Stimulated activated effector memory CD8-positive, alpha-beta T cell treated with anti-CD3 and anti-CD28 coated beads, Interleukin-12 subunit alpha, Interleukin-12 subunit beta, amount 100 ng/mL, for 72 hours (primary cell): Measurements from ENCODE around the gene TLE1.
"Not testable (repeated sequence)": the region's sequence is repeated elsewhere in the genome, so short reads cannot be mapped to it uniquely, and the experiment has no call there.

Source experiments
- ATAC-seq: fragments of 150-1000 bp; cut with Tn5 transposase; 2 replicates; pipeline ENCODE4 v1.10.0; 2021
- DNase-seq, 2 donors: peaks; one replicate each; pipeline ENCODE4 v3.0.0; 2021 to 2022; ENCODE audit warnings: low spot score in 2 of 2
- H3K27ac Mint-ChIP-seq: one replicate; pipeline ENCODE4 v1.8.0; 2022; ENCODE audit warnings: mild to moderate bottlenecking, mixed read lengths
- H3K36me3 Mint-ChIP-seq: one replicate; pipeline ENCODE4 v1.8.0; 2022; ENCODE audit warnings: mild to moderate bottlenecking, mixed read lengths
- H3K4me1 Mint-ChIP-seq: one replicate; pipeline ENCODE4 v1.8.0; 2022; ENCODE audit warnings: mixed read lengths
- H3K4me3 Mint-ChIP-seq: one replicate; pipeline ENCODE4 v1.8.0; 2022; ENCODE audit warnings: mild to moderate bottlenecking, mixed read lengths
- H3K9me3 Mint-ChIP-seq: one replicate; pipeline ENCODE4 v1.8.0; 2022; ENCODE audit warnings: mixed read lengths

Gene TLE1

GRCh38 chr9:81649475-81650240 lies 39.7 kb downstream of the TLE1 start:
- Mint-ChIP-seq H3K9me3 (no peaks in the 10 kb centered on the region), H3K4me3 (no peak overlapping the region), H3K36me3 (no peaks in the 10 kb centered on the region), H3K4me1 (no peaks in the 10 kb centered on the region), H3K27ac (no peak overlapping the region)
- ATAC-seq (no peak), DNase-seq (no peak)

GRCh38 chr9:81648891-81649290 lies 40.5 kb downstream of the TLE1 start:
- Mint-ChIP-seq H3K4me3 (no peak overlapping the region), H3K36me3 (no peaks in the 10 kb centered on the region), H3K4me1 (no peaks in the 10 kb centered on the region), H3K9me3 (no peaks in the 10 kb centered on the region), H3K27ac (no peak overlapping the region)
- ATAC-seq: no peak
- DNase-seq: no peak

- Mint-ChIP-seq H3K36me3 (peaks cover 5% of the 10 kb centered on the region), H3K9me3 (peaks cover 4% of the 10 kb centered on the region), H3K4me3 (no peak overlapping the region), H3K27ac (no peak overlapping the region), H3K4me1 (no peaks in the 10 kb centered on the region)
- ATAC-seq (no peak), DNase-seq (no peak)
Observed at GRCh38 chr9:81646337-81646736, 43.0 kb downstream of the TLE1 start.

- H3K9me3 Mint-ChIP-seq, H3K4me1 Mint-ChIP-seq, H3K4me3 Mint-ChIP-seq, ATAC-seq, H3K27ac Mint-ChIP-seq, DNase-seq, H3K36me3 Mint-ChIP-seq: not testable (repeated sequence)
Observed at GRCh38 chr9:81644513-81644912, 44.8 kb downstream of the TLE1 start.

GRCh38 chr9:81637276-81637675 lies 52.1 kb downstream of the TLE1 start:
- no peak overlapping the region for H3K27ac Mint-ChIP-seq
- no peak overlapping the region for H3K4me3 Mint-ChIP-seq
- no peaks in the 10 kb centered on the region for H3K4me1 Mint-ChIP-seq
- no peak for ATAC-seq
- H3K9me3 Mint-ChIP-seq: no peaks in the 10 kb centered on the region
- no peak for DNase-seq
- H3K36me3 Mint-ChIP-seq: peaks cover 8% of the 10 kb centered on the region

- no peak overlapping the region for H3K4me3 Mint-ChIP-seq
- H3K27ac Mint-ChIP-seq: no peak overlapping the region
- H3K9me3 Mint-ChIP-seq: no peaks in the 10 kb centered on the region
- ATAC-seq: no peak
- H3K4me1 Mint-ChIP-seq: no peaks in the 10 kb centered on the region
- DNase-seq: no peak
- H3K36me3 Mint-ChIP-seq: peaks cover 7% of the 10 kb centered on the region
Observed at GRCh38 chr9:81636255-81636599, 53.1 kb downstream of the TLE1 start.

GRCh38 chr9:81635521-81636254 lies 53.7 kb downstream of the TLE1 start:
- no peak overlapping the region for H3K27ac Mint-ChIP-seq
- H3K4me1 Mint-ChIP-seq: no peaks in the 10 kb centered on the region
- DNase-seq: no peak
- no peak for ATAC-seq
- H3K9me3 Mint-ChIP-seq: no peaks in the 10 kb centered on the region
- peaks cover 7% of the 10 kb centered on the region for H3K36me3 Mint-ChIP-seq
- H3K4me3 Mint-ChIP-seq: no peak overlapping the region

- ATAC-seq (no peak), DNase-seq (no peak)
- H3K4me1 Mint-ChIP-seq: no peaks in the 10 kb centered on the region
- H3K27ac Mint-ChIP-seq: no peak overlapping the region
- no peak overlapping the region for H3K4me3 Mint-ChIP-seq
- peaks cover 7% of the 10 kb centered on the region for H3K36me3 Mint-ChIP-seq
- H3K9me3 Mint-ChIP-seq: no peaks in the 10 kb centered on the region
Observed at GRCh38 chr9:81634915-81635516, 54.3 kb downstream of the TLE1 start.

GRCh38 chr9:81633952-81634854 lies 55.1 kb downstream of the TLE1 start:
- Mint-ChIP-seq H3K9me3 (no peaks in the 10 kb centered on the region), H3K4me3 (no peak overlapping the region), H3K27ac (no peak overlapping the region), H3K4me1 (no peaks in the 10 kb centered on the region), H3K36me3 (peaks cover 7% of the 10 kb centered on the region)
- DNase-seq: no peak
- no peak for ATAC-seq

- DNase-seq: no peak
- Mint-ChIP-seq H3K36me3 (peaks cover 7% of the 10 kb centered on the region), H3K27ac (no peak overlapping the region), H3K4me3 (no peak overlapping the region), H3K4me1 (no peaks in the 10 kb centered on the region), H3K9me3 (no peaks in the 10 kb centered on the region)
- ATAC-seq: no peak
Observed at GRCh38 chr9:81632599-81632998, 56.7 kb downstream of the TLE1 start.

- Mint-ChIP-seq H3K4me3 (no peak overlapping the region), H3K36me3 (peaks cover 7% of the 10 kb centered on the region), H3K4me1 (peaks cover 3% of the 10 kb centered on the region), H3K27ac (no peak overlapping the region), H3K9me3 (no peaks in the 10 kb centered on the region)
- DNase-seq (no peak), ATAC-seq (no peak)
Observed at GRCh38 chr9:81631218-81631745, 58.1 kb downstream of the TLE1 start.

- DNase-seq: no peak
- Mint-ChIP-seq H3K4me1 (peaks cover 4% of the 10 kb centered on the region), H3K4me3 (no peak overlapping the region), H3K36me3 (peaks cover 7% of the 10 kb centered on the region), H3K9me3 (no peaks in the 10 kb centered on the region), H3K27ac (no peak overlapping the region)
- no peak for ATAC-seq
Observed at GRCh38 chr9:81629440-81629839, 59.9 kb downstream of the TLE1 start.

GRCh38 chr9:81628897-81629296 lies 60.5 kb downstream of the TLE1 start:
- no peak overlapping the region for H3K27ac Mint-ChIP-seq
- H3K4me3 Mint-ChIP-seq: no peak overlapping the region
- peaks cover 7% of the 10 kb centered on the region for H3K36me3 Mint-ChIP-seq
- H3K9me3 Mint-ChIP-seq: no peaks in the 10 kb centered on the region
- DNase-seq (no peak), ATAC-seq (no peak)
- peaks cover 4% of the 10 kb centered on the region for H3K4me1 Mint-ChIP-seq

- H3K27ac Mint-ChIP-seq: no peak overlapping the region
- peaks cover 4% of the 10 kb centered on the region for H3K4me1 Mint-ChIP-seq
- ATAC-seq (no peak), DNase-seq (no peak)
- H3K36me3 Mint-ChIP-seq: no peaks in the 10 kb centered on the region
- no peaks in the 10 kb centered on the region for H3K9me3 Mint-ChIP-seq
- H3K4me3 Mint-ChIP-seq: no peak overlapping the region
Observed at GRCh38 chr9:81627481-81627880, 61.9 kb downstream of the TLE1 start.

- Mint-ChIP-seq H3K9me3 (no peaks in the 10 kb centered on the region), H3K27ac (no peak overlapping the region), H3K4me3 (no peak overlapping the region), H3K36me3 (no peaks in the 10 kb centered on the region), H3K4me1 (peaks cover 4% of the 10 kb centered on the region)
- peak; percentile 52 for ATAC-seq
- DNase-seq: no peak
Observed at GRCh38 chr9:81626511-81626910, 62.8 kb downstream of the TLE1 start.
